OCI-LY1 (cell line): Measurements from ENCODE around the gene CHPF.

Experiments
- H2AFZ ChIP-seq: fragments of 200-600 bp; sonication (generic), shearing (Covaris generic); 2 replicates; pipeline ENCODE4 v1.6.0; 2014; ENCODE audit warnings: antibody characterized with exemption, mild to moderate bottlenecking, low read length
- H3F3A ChIP-seq: fragments of 200-600 bp; sonication (generic), shearing (Covaris generic); 2 replicates; pipeline ENCODE4 v1.6.0; 2014; ENCODE audit warnings: mild to moderate bottlenecking, antibody characterized with exemption, low read length, moderate library complexity; ENCODE audit not compliant: insufficient read depth
- H3K27ac ChIP-seq: fragments of 200-600 bp; sonication (generic); 2 replicates; pipeline ENCODE4 v1.5.1; 2014; ENCODE audit warnings: low read length, mixed run types, mild to moderate bottlenecking, low read depth; ENCODE audit not compliant: poor library complexity, severe bottlenecking
- H3K27me3 ChIP-seq: fragments of 200-600 bp; sonication (generic); 2 replicates; pipeline ENCODE4 v1.6.0; 2014; ENCODE audit warnings: antibody characterized with exemption, mild to moderate bottlenecking, low read length, moderate library complexity; ENCODE audit not compliant: insufficient read depth
- H3K36me3 ChIP-seq: fragments of 200-600 bp; sonication (generic); 2 replicates; pipeline ENCODE4 v1.6.1; 2014; ENCODE audit warnings: mild to moderate bottlenecking, antibody characterized with exemption, low read length, moderate library complexity, mixed read lengths; ENCODE audit not compliant: insufficient read depth
- H3K4me1 ChIP-seq: fragments of 200-600 bp; sonication (generic); 2 replicates; pipeline ENCODE4 v1.5.1; 2014; ENCODE audit warnings: mild to moderate bottlenecking, low read length, moderate library complexity; ENCODE audit not compliant: insufficient read depth, severe bottlenecking
- H3K4me2 ChIP-seq: fragments of 200-600 bp; sonication (generic), shearing (Covaris generic); 2 replicates; pipeline ENCODE4 v1.6.1; 2014; ENCODE audit warnings: low read length
- H3K4me3 ChIP-seq: fragments of 200-600 bp; sonication (generic); 2 replicates; pipeline ENCODE4 v1.5.1; 2014; ENCODE audit warnings: low read length, low read depth, mild to moderate bottlenecking, mixed read lengths; ENCODE audit not compliant: poor library complexity, severe bottlenecking
- H3K79me2 ChIP-seq: fragments of 200-600 bp; shearing (Covaris generic); 2 replicates; pipeline ENCODE4 v1.6.1; 2016; ENCODE audit warnings: mixed run types, low read length, mixed read lengths; ENCODE audit not compliant: insufficient read depth
- H3K9ac ChIP-seq: fragments of 200-600 bp; sonication (generic), shearing (Covaris generic); 2 replicates; pipeline ENCODE4 v1.6.1; 2014; ENCODE audit warnings: mild to moderate bottlenecking, low read length, mixed read lengths
- H3K9me2 ChIP-seq: fragments of 200-600 bp; sonication (generic), shearing (Covaris generic); 2 replicates; pipeline ENCODE4 v1.6.1; 2014; ENCODE audit warnings: low read depth, mild to moderate bottlenecking, low read length, mixed read lengths
- H3K9me3 ChIP-seq: fragments of 200-600 bp; shearing (Covaris generic); 2 replicates; pipeline ENCODE4 v1.6.1; 2014; ENCODE audit warnings: low read length, mixed read lengths
- H4K20me1 ChIP-seq: fragments of 200-600 bp; sonication (generic), shearing (Covaris generic); 2 replicates; pipeline ENCODE4 v1.6.0; 2016; ENCODE audit warnings: mild to moderate bottlenecking, low read length; ENCODE audit not compliant: insufficient read depth
- EZH2 ChIP-seq: fragments of 200-600 bp; sonication (generic), shearing (Covaris generic); IDR thresholded peaks from 2 replicates; pipeline ENCODE4 v1.8.0; 2017; ENCODE audit warnings: borderline replicate concordance, mixed run types, mild to moderate bottlenecking, antibody characterized with exemption, low read length, moderate library complexity, mixed read lengths
- TF ChIP-seq, protein P1 (sequence below): fragments of 200-600 bp; sonication (generic), shearing (Covaris generic); IDR thresholded peaks from 2 replicates; pipeline ENCODE4 v1.5.1; 2017; ENCODE audit warnings: mild to moderate bottlenecking, antibody characterized with exemption, low read length, moderate library complexity, mixed read lengths

Gene CHPF

DNA sequence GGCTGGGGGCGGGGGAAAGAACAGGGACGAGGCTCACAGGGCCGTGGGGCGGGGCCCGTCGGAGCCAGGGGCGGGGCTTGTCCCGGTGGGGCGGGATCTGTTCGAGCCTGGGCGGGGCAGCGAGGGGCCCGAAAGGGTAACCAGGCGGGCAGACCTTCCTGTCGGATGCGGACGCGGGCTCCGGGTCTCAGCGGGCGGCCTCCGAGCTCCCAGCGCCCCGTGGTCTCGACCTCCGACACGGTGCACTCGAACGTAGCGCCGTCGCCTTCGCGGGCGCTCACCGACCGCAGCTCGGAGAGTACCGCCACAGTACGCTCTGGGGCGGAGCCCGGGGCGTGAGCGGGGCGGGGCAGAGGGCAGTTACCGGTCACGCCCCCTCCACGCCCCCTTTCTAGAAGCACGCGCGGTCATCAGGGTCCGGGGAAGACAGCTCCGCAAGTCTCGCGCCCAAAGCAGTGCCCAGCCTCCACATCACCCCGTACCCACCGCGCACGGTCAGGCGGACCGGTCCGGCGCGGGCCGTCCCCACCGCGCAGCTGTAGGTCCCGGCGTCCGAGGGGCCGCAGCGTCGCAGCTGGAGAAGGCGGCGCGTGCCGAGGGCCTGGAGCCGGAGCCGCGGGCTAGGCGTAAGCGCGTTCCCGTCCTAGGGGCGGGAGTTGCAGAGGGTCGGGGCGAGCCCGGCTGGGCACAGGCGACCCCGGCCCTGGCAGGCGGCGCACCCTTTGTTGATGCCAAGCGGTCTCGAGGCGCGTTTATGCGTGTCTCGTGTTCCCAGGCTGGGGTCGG is 9.0 kb upstream of the CHPF start:
- Histone ChIP-seq H2AFZ (no peak overlapping the region), H3K27me3 (0 out of 2 replicates have a peak, but pooled peaks cover 4% of the 10 kb centered on the region), H3K9me3 (no peaks in the 10 kb centered on the region), H3K79me2 (no peaks in the 10 kb centered on the region), H3K4me2 (no peak overlapping the region), H4K20me1 (no peaks in the 10 kb centered on the region), H3K4me1 (no peaks in the 10 kb centered on the region), H3K4me3 (no peak overlapping the region), H3K9ac (no peak overlapping the region), H3K36me3 (no peaks in the 10 kb centered on the region), H3F3A (no peaks in the 10 kb centered on the region), H3K9me2 (no peaks in the 10 kb centered on the region), H3K27ac (no peak overlapping the region)
- TF ChIP-seq, protein P1, sequence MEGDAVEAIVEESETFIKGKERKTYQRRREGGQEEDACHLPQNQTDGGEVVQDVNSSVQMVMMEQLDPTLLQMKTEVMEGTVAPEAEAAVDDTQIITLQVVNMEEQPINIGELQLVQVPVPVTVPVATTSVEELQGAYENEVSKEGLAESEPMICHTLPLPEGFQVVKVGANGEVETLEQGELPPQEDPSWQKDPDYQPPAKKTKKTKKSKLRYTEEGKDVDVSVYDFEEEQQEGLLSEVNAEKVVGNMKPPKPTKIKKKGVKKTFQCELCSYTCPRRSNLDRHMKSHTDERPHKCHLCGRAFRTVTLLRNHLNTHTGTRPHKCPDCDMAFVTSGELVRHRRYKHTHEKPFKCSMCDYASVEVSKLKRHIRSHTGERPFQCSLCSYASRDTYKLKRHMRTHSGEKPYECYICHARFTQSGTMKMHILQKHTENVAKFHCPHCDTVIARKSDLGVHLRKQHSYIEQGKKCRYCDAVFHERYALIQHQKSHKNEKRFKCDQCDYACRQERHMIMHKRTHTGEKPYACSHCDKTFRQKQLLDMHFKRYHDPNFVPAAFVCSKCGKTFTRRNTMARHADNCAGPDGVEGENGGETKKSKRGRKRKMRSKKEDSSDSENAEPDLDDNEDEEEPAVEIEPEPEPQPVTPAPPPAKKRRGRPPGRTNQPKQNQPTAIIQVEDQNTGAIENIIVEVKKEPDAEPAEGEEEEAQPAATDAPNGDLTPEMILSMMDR = no peak
- no peak for TF ChIP-seq EZH2

DNA sequence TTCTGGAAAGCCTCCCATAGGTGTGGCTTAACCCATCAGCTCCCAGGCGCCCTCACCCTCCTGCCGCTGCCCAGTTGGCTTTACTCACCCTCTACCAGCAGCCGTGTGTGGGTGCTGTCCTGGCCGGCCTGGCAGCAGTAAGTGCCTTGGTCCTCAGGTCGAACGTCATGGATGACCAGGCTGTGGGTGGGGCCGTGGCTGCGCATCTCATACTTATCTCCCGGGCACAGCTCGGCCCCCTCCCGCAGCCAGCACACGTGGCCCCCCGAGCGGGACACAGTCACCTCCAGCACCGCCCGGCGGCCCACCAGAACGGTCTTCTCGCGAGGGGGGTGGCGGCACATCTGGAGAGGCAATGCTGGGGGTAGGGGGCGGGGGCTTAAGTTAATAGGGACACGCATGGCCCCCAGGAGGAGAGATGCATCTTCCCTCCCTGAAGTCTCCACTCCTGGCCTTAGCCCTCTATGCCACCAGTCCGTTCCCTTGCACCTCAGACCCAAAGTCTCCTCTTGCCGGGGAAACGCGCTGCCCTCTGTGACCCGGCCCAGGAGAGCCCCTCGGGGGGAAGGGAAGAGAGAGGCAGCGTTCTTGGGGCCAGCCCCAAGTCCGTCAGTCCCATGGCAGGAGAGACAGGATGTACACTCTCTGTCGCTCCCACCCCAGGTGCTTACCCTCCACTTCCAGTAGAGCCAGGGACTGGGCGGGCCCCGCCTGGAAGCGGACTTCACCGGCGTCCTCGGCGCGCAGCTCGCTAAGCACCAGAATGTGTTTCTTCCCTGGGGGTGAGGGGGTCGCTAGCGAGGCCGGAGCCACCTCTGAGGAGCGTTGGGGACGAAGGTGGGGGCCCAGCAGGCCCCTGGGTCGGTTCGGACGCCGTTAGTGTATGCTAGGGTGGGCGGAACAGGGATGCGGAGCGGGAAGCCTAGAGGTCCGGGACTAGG is 8.1 kb upstream of the CHPF start:
- Histone ChIP-seq H3K9me3 (no peaks in the 10 kb centered on the region), H3K36me3 (no peaks in the 10 kb centered on the region), H3K9me2 (no peaks in the 10 kb centered on the region), H3K4me3 (no peak overlapping the region), H2AFZ (no peak overlapping the region), H3K9ac (no peak overlapping the region), H3K4me1 (no peaks in the 10 kb centered on the region), H3F3A (no peaks in the 10 kb centered on the region), H3K4me2 (no peak overlapping the region), H3K27me3 (0 out of 2 replicates have a peak, but pooled peaks cover 3% of the 10 kb centered on the region), H3K79me2 (no peaks in the 10 kb centered on the region), H4K20me1 (no peaks in the 10 kb centered on the region), H3K27ac (no peak overlapping the region)
- TF ChIP-seq, protein P1 = no peak
- TF ChIP-seq EZH2 = no peak

DNA sequence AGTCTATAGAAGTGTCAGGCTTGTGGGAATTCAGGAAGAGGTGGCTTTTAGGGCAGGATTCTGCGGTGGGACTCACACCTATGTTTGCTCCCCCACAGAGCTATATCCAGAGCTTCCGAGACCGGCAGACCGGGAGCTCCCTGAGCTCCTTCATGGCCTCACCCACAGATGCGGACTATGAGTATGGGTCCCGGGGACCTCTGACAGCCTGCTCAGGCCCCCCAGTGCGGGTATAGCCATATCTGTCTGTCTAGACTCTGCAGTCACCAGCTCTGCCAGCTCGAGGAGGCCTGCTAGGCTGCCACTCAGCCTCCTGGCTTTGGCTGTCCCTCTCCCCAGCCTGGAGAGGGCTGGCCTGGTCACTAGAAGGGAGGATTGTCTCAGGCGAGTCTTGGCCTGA is 6.0 kb upstream of the CHPF start:
- H3K36me3 ChIP-seq = no peaks in the 10 kb centered on the region
- H3F3A ChIP-seq = no peaks in the 10 kb centered on the region
- H3K27me3 ChIP-seq = no peaks in the 10 kb centered on the region
- no peaks in the 10 kb centered on the region for H3K9me3 ChIP-seq
- H2AFZ ChIP-seq = no peak overlapping the region
- TF ChIP-seq EZH2 = no peak
- TF ChIP-seq, protein P1 = no peak
- H3K27ac ChIP-seq = no peak overlapping the region
- H3K4me3 ChIP-seq = no peak overlapping the region
- no peaks in the 10 kb centered on the region for H3K4me1 ChIP-seq
- no peaks in the 10 kb centered on the region for H3K79me2 ChIP-seq
- H3K4me2 ChIP-seq = no peak overlapping the region
- no peaks in the 10 kb centered on the region for H4K20me1 ChIP-seq
- no peak overlapping the region for H3K9ac ChIP-seq
- H3K9me2 ChIP-seq = no peaks in the 10 kb centered on the region
